Measurements from ENCODE around the gene CD58.
A peak's percentile ranks its signal among the peaks of the same experiment; 100 is the strongest.

The CD58 gene

GRCh38 chr1:116553386-116554115 is 17.3 kb downstream of the CD58 start:
- H3K4me1 Mint-ChIP-seq (ENCODE audit: low read depth): peaks cover 68% of the 10 kb centered on the region
- no peak overlapping the region for H3K4me3 Mint-ChIP-seq
- peaks cover 32% of the 10 kb centered on the region for H3K36me3 Mint-ChIP-seq (ENCODE audit: low read depth)
- no peaks in the 10 kb centered on the region for H3K9me3 Mint-ChIP-seq
- no peak overlapping the region for H3K27ac Mint-ChIP-seq
- no peaks in the 10 kb centered on the region for H3K27me3 Mint-ChIP-seq (ENCODE audit: low read depth)

- H3K27ac Mint-ChIP-seq: peak overlapping the region; percentile 45
- H3K36me3 Mint-ChIP-seq (ENCODE audit: low read depth): peaks cover 59% of the 10 kb centered on the region
- H3K9me3 Mint-ChIP-seq: peaks cover 3% of the 10 kb centered on the region
- H3K27me3 Mint-ChIP-seq (ENCODE audit: low read depth): no peaks in the 10 kb centered on the region
- H3K4me3 Mint-ChIP-seq: peak overlapping the region; percentile 51
- H3K4me1 Mint-ChIP-seq (ENCODE audit: low read depth): peaks cover 71% of the 10 kb centered on the region
Measured at GRCh38 chr1:116546354-116546977, 24.4 kb downstream of the CD58 start.

GRCh38 chr1:116545359-116545705 is 25.5 kb downstream of the CD58 start:
- peak overlapping the region; percentile 95 for H3K27ac Mint-ChIP-seq
- H3K9me3 Mint-ChIP-seq: peaks cover 3% of the 10 kb centered on the region
- peaks cover 57% of the 10 kb centered on the region for H3K36me3 Mint-ChIP-seq (ENCODE audit: low read depth)
- H3K4me3 Mint-ChIP-seq: peak overlapping the region; percentile 43
- H3K4me1 Mint-ChIP-seq (ENCODE audit: low read depth): peaks cover 66% of the 10 kb centered on the region
- H3K27me3 Mint-ChIP-seq (ENCODE audit: low read depth): no peaks in the 10 kb centered on the region

GRCh38 chr1:116544588-116545358 is 26.1 kb downstream of the CD58 start:
- Mint-ChIP-seq H3K4me1 (ENCODE audit: low read depth) (peaks cover 70% of the 10 kb centered on the region), H3K27me3 (ENCODE audit: low read depth) (no peaks in the 10 kb centered on the region), H3K27ac (peak overlapping the region; percentile 95), H3K4me3 (peak overlapping the region; percentile 43), H3K9me3 (peaks cover 3% of the 10 kb centered on the region), H3K36me3 (ENCODE audit: low read depth) (peaks cover 60% of the 10 kb centered on the region)

GRCh38 chr1:116540088-116540487 is 30.7 kb downstream of the CD58 start:
- peak overlapping the region; percentile 43 for H3K4me3 Mint-ChIP-seq
- no peaks in the 10 kb centered on the region for H3K27me3 Mint-ChIP-seq (ENCODE audit: low read depth)
- peaks cover 60% of the 10 kb centered on the region for H3K36me3 Mint-ChIP-seq (ENCODE audit: low read depth)
- peak overlapping the region; percentile 81 for H3K27ac Mint-ChIP-seq
- H3K9me3 Mint-ChIP-seq: no peaks in the 10 kb centered on the region
- H3K4me1 Mint-ChIP-seq (ENCODE audit: low read depth): peaks cover 59% of the 10 kb centered on the region

GRCh38 chr1:116538544-116538943 is 32.3 kb downstream of the CD58 start:
- H3K27me3 Mint-ChIP-seq (ENCODE audit: low read depth): no peaks in the 10 kb centered on the region
- H3K4me3 Mint-ChIP-seq: peak overlapping the region; percentile 0
- H3K4me1 Mint-ChIP-seq (ENCODE audit: low read depth): peaks cover 50% of the 10 kb centered on the region
- peaks cover 59% of the 10 kb centered on the region for H3K36me3 Mint-ChIP-seq (ENCODE audit: low read depth)
- H3K9me3 Mint-ChIP-seq: no peaks in the 10 kb centered on the region
- peak overlapping the region; percentile 56 for H3K27ac Mint-ChIP-seq

- Mint-ChIP-seq H3K4me3 (no peak overlapping the region), H3K9me3 (no peaks in the 10 kb centered on the region), H3K36me3 (ENCODE audit: low read depth) (peaks cover 59% of the 10 kb centered on the region), H3K4me1 (ENCODE audit: low read depth) (peaks cover 47% of the 10 kb centered on the region), H3K27ac (peak overlapping the region; percentile 56), H3K27me3 (ENCODE audit: low read depth) (no peaks in the 10 kb centered on the region)
Measured at GRCh38 chr1:116537898-116538297, 32.9 kb downstream of the CD58 start.

- Mint-ChIP-seq H3K27ac (no peak overlapping the region), H3K27me3 (ENCODE audit: low read depth) (no peaks in the 10 kb centered on the region), H3K4me1 (ENCODE audit: low read depth) (peaks cover 43% of the 10 kb centered on the region), H3K4me3 (no peak overlapping the region), H3K9me3 (no peaks in the 10 kb centered on the region), H3K36me3 (ENCODE audit: low read depth) (peaks cover 55% of the 10 kb centered on the region)
Measured at GRCh38 chr1:116537040-116537831, 33.6 kb downstream of the CD58 start.

- Mint-ChIP-seq H3K9me3 (no peaks in the 10 kb centered on the region), H3K4me1 (ENCODE audit: low read depth) (peaks cover 24% of the 10 kb centered on the region), H3K36me3 (ENCODE audit: low read depth) (peaks cover 54% of the 10 kb centered on the region), H3K4me3 (no peak overlapping the region), H3K27ac (no peak overlapping the region), H3K27me3 (ENCODE audit: low read depth) (no peaks in the 10 kb centered on the region)
Measured at GRCh38 chr1:116534014-116534739, 36.6 kb downstream of the CD58 start.

GRCh38 chr1:116533429-116533820 is 37.4 kb downstream of the CD58 start:
- Mint-ChIP-seq H3K27ac (no peak overlapping the region), H3K4me3 (no peak overlapping the region)

GRCh38 chr1:116532671-116533428 is 38.0 kb downstream of the CD58 start:
- H3K27ac Mint-ChIP-seq: no peak overlapping the region

More at GRCh38 chr1:116533429-116533820, 37.4 kb downstream of the CD58 start:
- Mint-ChIP-seq H3K9me3 (no peaks in the 10 kb centered on the region), H3K4me1 (ENCODE audit: low read depth) (peaks cover 16% of the 10 kb centered on the region), H3K27me3 (ENCODE audit: low read depth) (no peaks in the 10 kb centered on the region), H3K36me3 (ENCODE audit: low read depth) (peaks cover 57% of the 10 kb centered on the region)

GRCh38 chr1:116531917-116532316 is 38.9 kb downstream of the CD58 start:
- no peaks in the 10 kb centered on the region for H3K27me3 Mint-ChIP-seq (ENCODE audit: low read depth)
- H3K27ac Mint-ChIP-seq: no peak overlapping the region
- H3K4me1 Mint-ChIP-seq (ENCODE audit: low read depth): peaks cover 12% of the 10 kb centered on the region
- H3K36me3 Mint-ChIP-seq (ENCODE audit: low read depth): peaks cover 66% of the 10 kb centered on the region
- H3K9me3 Mint-ChIP-seq: peaks cover 10% of the 10 kb centered on the region
- H3K4me3 Mint-ChIP-seq: no peak overlapping the region

More at GRCh38 chr1:116532671-116533428, 38.0 kb downstream of the CD58 start:
- H3K9me3 Mint-ChIP-seq: peaks cover 5% of the 10 kb centered on the region
- H3K36me3 Mint-ChIP-seq (ENCODE audit: low read depth): peaks cover 60% of the 10 kb centered on the region
- H3K4me3 Mint-ChIP-seq: no peak overlapping the region
- peaks cover 12% of the 10 kb centered on the region for H3K4me1 Mint-ChIP-seq (ENCODE audit: low read depth)
- no peaks in the 10 kb centered on the region for H3K27me3 Mint-ChIP-seq (ENCODE audit: low read depth)

- Mint-ChIP-seq H3K36me3 (ENCODE audit: low read depth) (peaks cover 74% of the 10 kb centered on the region), H3K4me3 (no peak overlapping the region), H3K9me3 (peaks cover 22% of the 10 kb centered on the region), H3K27me3 (ENCODE audit: low read depth) (no peaks in the 10 kb centered on the region), H3K4me1 (ENCODE audit: low read depth) (peaks cover 8% of the 10 kb centered on the region), H3K27ac (no peak overlapping the region)
Measured at GRCh38 chr1:116529681-116530080, 41.1 kb downstream of the CD58 start.
